Activated effector memory CD4-positive, alpha-beta T cell treated with anti-CD3 and anti-CD28 coated beads, Interleukin-2, amount 50 U/mL, for 16 hours (primary cell): ENCODE measurements around the gene FALEC.
"Not testable (repeated sequence)": the region's sequence is repeated elsewhere in the genome, so short reads cannot be mapped to it uniquely, and the experiment has no call there.

ENCODE experiments used
- DNase-seq: peaks from one replicate; pipeline ENCODE4 v3.0.0-alpha.2; 2020

FALEC gene

GRCh38 chr1:150576367-150576711 lies 60.8 kb downstream of the FALEC start:
- no peak for DNase-seq

- DNase-seq, result no peak
Measured at GRCh38 chr1:150576794-150577556, 61.4 kb downstream of the FALEC start.

- DNase-seq, result no peak
Measured at GRCh38 chr1:150577557-150578271, 62.2 kb downstream of the FALEC start.

DNA sequence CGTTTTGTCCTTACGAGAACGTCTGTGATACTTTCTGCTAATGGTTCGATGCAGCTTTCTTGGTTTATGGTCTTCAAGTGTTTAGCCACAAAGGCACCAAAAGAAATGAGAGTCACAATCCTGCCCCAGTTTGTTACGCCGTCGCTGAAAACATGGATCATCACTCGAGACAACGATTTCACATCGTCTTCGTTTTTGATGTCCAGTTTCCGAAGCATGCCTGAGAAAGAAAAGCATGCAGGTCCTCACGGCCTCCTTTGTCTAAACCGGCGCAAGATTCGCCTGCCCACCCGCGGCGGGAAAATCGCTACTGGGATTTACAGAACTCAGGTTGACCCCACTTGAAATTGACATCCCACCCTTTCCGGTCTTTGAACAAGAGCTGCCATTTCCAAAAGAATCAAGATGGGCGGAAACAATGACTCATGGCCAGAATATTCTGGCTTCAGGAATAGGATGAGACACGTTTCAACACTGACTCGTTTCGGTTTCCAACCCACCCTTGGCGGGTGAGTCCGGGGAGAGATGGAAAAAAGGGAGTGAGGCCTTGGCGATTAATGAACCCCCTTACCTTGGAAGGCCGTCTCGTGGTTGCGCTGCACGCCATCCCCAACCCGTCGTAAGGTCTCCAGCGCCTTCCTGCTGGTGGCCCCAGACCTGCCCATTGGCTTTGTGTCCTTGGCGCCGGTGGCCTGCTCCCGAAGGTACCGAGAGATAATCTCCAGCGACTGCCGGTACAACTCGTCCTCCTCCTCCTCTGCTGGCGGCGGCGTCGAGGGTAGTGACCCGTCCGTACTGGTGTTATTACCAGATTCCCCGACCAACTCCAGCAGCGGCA lies 62.9 kb downstream of the FALEC start:
- peak; percentile 82 for DNase-seq

DNA sequence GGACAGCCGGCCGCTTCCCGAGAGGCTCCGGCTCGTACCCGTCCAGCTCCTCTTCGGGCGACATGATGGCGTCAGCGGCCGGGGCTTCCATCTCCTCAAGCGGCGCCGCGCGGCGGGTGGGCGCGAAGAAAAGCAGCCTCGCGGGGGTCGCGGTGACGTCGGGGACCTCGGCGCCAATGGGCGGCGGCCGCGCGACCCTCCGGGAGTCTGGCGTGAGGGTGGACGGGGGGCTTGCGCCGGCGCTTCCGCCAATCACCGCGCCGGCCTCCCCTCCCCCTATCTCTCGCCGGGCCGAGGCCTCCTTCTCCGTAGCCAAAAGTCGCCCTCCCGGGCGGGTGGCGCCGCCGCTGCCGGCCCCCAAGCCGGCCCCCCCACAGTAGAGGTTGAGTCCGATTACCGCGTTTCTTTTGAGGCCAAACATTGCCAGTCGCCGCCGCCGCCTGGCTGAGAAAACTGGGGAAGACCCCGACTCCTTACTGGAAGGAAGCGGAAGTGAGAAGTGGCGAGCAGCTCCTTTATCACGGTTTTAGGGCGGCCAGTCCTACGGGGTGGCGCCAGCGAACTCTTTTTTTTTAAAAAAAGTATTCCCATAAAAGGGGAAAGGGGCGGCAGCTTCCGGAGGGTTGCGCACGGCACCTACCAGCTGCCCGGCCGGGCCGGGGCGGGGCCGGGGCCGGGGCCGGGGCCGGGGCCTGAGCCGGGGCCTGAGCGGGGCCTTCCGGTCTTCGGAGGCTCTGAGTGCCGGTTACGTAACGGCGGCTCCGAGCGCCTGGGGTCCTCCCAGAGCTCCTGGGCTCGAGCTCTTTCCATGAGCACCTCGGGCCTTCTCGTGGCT lies 63.8 kb downstream of the FALEC start, which contains the start of gene MCL1:
Gene MCL1 (minus strand): TSS at position 501 of the 835 bp plus-strand sequence. CDS start 80 bp downstream, at position 421.
- DNase-seq, result peak; percentile 95

GRCh38 chr1:150579945-150580642 lies 64.5 kb downstream of the FALEC start:
- DNase-seq, result no peak

DNA sequence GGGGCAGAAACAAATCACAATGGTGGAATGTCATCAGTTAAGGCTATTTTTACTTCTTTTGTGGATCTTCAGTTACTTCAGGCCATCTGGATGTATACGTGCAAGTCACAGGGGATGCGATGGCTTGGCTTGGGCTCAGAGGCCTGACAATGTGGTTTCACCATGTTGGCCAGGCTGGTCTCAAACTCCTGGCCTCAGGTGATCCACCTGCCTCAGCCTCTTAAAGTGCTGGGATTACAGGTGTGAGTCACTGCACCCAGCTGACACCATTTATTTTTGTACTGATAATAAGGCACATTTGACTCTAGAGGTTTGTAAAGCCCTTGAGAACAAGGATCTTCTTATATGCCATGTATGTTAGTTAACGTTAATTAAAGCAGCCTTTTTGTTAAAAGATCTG lies 65.4 kb downstream of the FALEC start:
- not testable (repeated sequence) for DNase-seq

- DNase-seq, result not testable (repeated sequence)
Measured at GRCh38 chr1:150581437-150581836, 65.9 kb downstream of the FALEC start.

- not testable (repeated sequence) for DNase-seq
Measured at GRCh38 chr1:150581962-150582361, 66.4 kb downstream of the FALEC start.

GRCh38 chr1:150582371-150582770 lies 66.8 kb downstream of the FALEC start:
- DNase-seq, result no peak
